CD4-positive, alpha-beta T cell (primary cell): ENCODE data around the gene UBE2I. TPM values are rescaled to one million over a fixed set of nuclear protein-coding genes. Genes with fewer than 3 reads are reported as not detected.

Experiments
- ATAC-seq: fragments of 200-7000 bp; cut with Tn5 transposase; one replicate; pipeline ENCODE4 v1.10.0; 2022; ENCODE audit warnings: mild to moderate bottlenecking; ENCODE audit not compliant: poor library complexity
- CTCF ChIA-PET: fragments of 350-600 bp; sonication (Branson Sonifier 250); formaldehyde crosslinking; loops from one replicate; lab custom pipeline; 2021; ENCODE audit warnings: antibody characterized with exemption, inconsistent platforms; lab: Charles Lee
- POLR2A ChIA-PET: fragments of 350-600 bp; sonication (Branson Sonifier 250); formaldehyde crosslinking; loops from one replicate; lab custom pipeline; 2021; ENCODE audit warnings: antibody characterized with exemption, inconsistent platforms; lab: Charles Lee
- DNase-seq, 14 experiments: peaks; one replicate each; pipeline ENCODE4 v3.0.0-alpha.2; 2013 to 2020; ENCODE audit warnings: mixed read lengths in 2 of 14
- H3K27ac ChIP-seq, 2 donors: one replicate each; pipeline versions ENCODE4 v1.5.1 to v1.7.0; 2013; ENCODE audit warnings: low read length in 2 of 2, low read depth in 1 of 2, mild to moderate bottlenecking in 1 of 2
- H3K27me3 ChIP-seq, 2 experiments: 1 replicate in 1 of 2; 2 replicates in 1 of 2; pipeline versions ENCODE4 v1.6.1 to v1.7.0; 2013; ENCODE audit warnings: low read length in 2 of 2, control low read depth in 1 of 2, mild to moderate bottlenecking in 1 of 2, moderate library complexity in 1 of 2; ENCODE audit not compliant: insufficient read depth in 2 of 2, control insufficient read depth in 1 of 2
- H3K36me3 ChIP-seq: one replicate; pipeline ENCODE4 v1.6.1; 2013; ENCODE audit warnings: low read length, control low read depth; ENCODE audit not compliant: insufficient read depth
- H3K4me1 ChIP-seq: one replicate; pipeline ENCODE4 v1.6.1; 2013; ENCODE audit warnings: low read length, control low read depth; ENCODE audit not compliant: insufficient read depth
- H3K4me3 ChIP-seq: one replicate; pipeline ENCODE4 v1.5.1; 2013; ENCODE audit warnings: mild to moderate bottlenecking, low read length, moderate library complexity
- H3K9me3 ChIP-seq, 2 experiments: 1 replicate in 1 of 2; 2 replicates in 1 of 2; pipeline versions ENCODE4 v1.6.1 to v1.7.0; 2013; ENCODE audit warnings: low read length in 2 of 2, mild to moderate bottlenecking in 2 of 2, control low read depth in 1 of 2, moderate library complexity in 1 of 2; ENCODE audit not compliant: control insufficient read depth in 1 of 2, insufficient read depth in 1 of 2
- H3K27ac Mint-ChIP-seq: one replicate; pipeline ENCODE4 v1.8.0; 2020; ENCODE audit warnings: mixed read lengths
- H3K27me3 Mint-ChIP-seq: one replicate; pipeline ENCODE4 v1.8.0; 2021; ENCODE audit warnings: mixed read lengths
- H3K36me3 Mint-ChIP-seq: one replicate; pipeline ENCODE4 v1.8.0; 2021; ENCODE audit warnings: low read depth, mixed read lengths
- H3K4me1 Mint-ChIP-seq: one replicate; pipeline ENCODE4 v1.8.0; 2021; ENCODE audit warnings: low read depth, mixed read lengths
- H3K4me3 Mint-ChIP-seq: one replicate; pipeline ENCODE4 v1.8.0; 2020; ENCODE audit warnings: mild to moderate bottlenecking, mixed read lengths
- H3K9me3 Mint-ChIP-seq: one replicate; pipeline ENCODE4 v1.8.0; 2020; ENCODE audit warnings: mixed read lengths
- CTCF ChIP-seq: fragments of 200-600 bp; IDR thresholded peaks from one replicate; pipeline ENCODE4 v1.8.0; 2022; ENCODE audit warnings: antibody characterized with exemption, mild to moderate bottlenecking
- intact Hi-C, 2 experiments: fragments of 100-400 bp; cut with DNase I in 1 of 2; cut with micrococcal nuclease in 1 of 2; formaldehyde crosslinking; loops; one replicate each; pipeline versions ENCODE4 v1.15.1 to v1.9.0; 2023 to 2025; cut with DNase I, micrococcal nuclease
- total RNA-seq, 174 experiments: library from RNA in 2 of 174; stranded (reverse) in 2 of 174; gene quantifications; one replicate each; pipeline ENCODE4 v1.2.3 and lab custom pipeline; 2021 to 2026

The UBE2I gene
- total RNA-seq, 2 experiments from 2014 or later: 247 to 252 TPM

- Histone ChIP-seq H3K27me3 (no peaks in the 10 kb centered on the region), H3K4me1 (no peaks in the 10 kb centered on the region), H3K36me3 (peaks cover 62% of the 10 kb centered on the region), H3K27ac (no peak overlapping the region), H3K4me3 (no peak overlapping the region), H3K9me3 (no peaks in the 10 kb centered on the region)
- TF ChIP-seq CTCF: no peak
- intact Hi-C loops: no loop called here
- ChIA-PET POLR2A (no interaction called here), CTCF (no interaction called here)
- Mint-ChIP-seq H3K4me1 (no peaks in the 10 kb centered on the region), H3K36me3 (peaks cover 40% of the 10 kb centered on the region), H3K27me3 (no peaks in the 10 kb centered on the region), H3K4me3 (no peak overlapping the region), H3K9me3 (no peaks in the 10 kb centered on the region), H3K27ac (no peak overlapping the region)
- ATAC-seq: no peak
- no peak for DNase-seq
These were observed 58.2 kb downstream of the UBE2I start for GRCh38 chr16:1367486-1368174.

DNA sequence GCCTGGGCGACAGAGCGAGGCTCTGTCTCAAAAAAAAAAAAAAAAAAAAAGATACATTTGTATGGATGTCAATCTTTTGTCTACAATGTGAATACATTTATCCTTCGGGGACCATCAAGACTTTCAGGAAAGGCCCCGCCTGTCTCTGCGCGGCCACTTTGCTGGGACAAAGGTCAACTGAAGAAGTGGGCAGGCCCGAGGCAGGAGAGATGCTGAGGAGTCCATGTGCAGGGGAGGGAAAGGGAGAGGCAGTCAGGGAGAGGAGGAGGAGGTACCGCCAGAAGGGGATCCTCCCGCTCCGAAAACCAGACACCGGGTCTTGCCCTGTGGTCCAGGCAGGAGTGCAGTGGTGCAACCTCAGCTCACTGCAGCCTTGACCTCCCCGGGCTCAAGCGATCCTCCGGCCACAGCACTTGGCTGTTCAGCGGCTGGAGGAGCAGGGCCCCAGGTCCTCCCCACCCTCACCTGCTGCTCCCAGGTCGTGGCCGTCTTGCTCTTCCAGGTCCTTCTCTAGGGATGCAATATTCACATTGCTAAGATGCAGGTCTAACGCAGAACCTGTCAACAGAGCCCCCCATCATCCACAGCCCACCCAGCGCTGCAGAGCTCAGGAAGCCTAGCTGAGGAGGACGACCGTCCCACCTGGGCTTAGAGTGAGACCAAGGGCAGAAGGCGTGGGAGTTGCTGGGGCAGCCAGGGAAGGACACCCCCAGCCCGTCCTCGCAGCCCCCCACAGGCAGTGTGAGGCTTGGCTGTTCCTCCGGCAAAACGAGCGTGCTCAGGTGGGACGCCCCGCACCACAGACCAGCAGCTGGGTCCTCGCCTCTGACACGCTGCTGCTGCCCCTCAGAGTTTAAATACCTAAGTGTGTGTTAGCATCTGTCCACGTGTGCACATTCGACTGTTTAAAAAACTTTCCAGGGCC, 61.9 kb downstream of the UBE2I start:
- no peaks in the 10 kb centered on the region for H3K4me1 Mint-ChIP-seq
- Histone ChIP-seq H3K27me3 (no peaks in the 10 kb centered on the region), H3K27ac (no peak overlapping the region), H3K4me3 (no peak overlapping the region), H3K9me3 (no peaks in the 10 kb centered on the region), H3K36me3 (peaks cover 40% of the 10 kb centered on the region), H3K4me1 (no peaks in the 10 kb centered on the region)
- POLR2A ChIA-PET: no interaction called here
- no peak for DNase-seq
- peaks cover 12% of the 10 kb centered on the region for H3K36me3 Mint-ChIP-seq
- H3K27ac Mint-ChIP-seq: no peak overlapping the region
- H3K27me3 Mint-ChIP-seq: no peaks in the 10 kb centered on the region
- CTCF ChIA-PET: interaction anchor here (1.0 kb wide), 1 partner anchor 8 kb away, joined by 4 read pairs; no protein-coding TSS in a partner anchor
- intact Hi-C loops: no loop called here
- no peaks in the 10 kb centered on the region for H3K9me3 Mint-ChIP-seq
- H3K4me3 Mint-ChIP-seq: no peak overlapping the region
- no peak for ATAC-seq
- TF ChIP-seq CTCF: no peak

- Mint-ChIP-seq H3K9me3 (no peaks in the 10 kb centered on the region), H3K4me3 (no peak overlapping the region), H3K27me3 (no peaks in the 10 kb centered on the region), H3K27ac (no peak overlapping the region), H3K36me3 (peaks cover 15% of the 10 kb centered on the region), H3K4me1 (no peaks in the 10 kb centered on the region)
- peaks cover 37% of the 10 kb centered on the region for H3K36me3 ChIP-seq
- ATAC-seq: no peak
- no peak for TF ChIP-seq CTCF
- intact Hi-C loops: no loop called here
- H3K27me3 ChIP-seq: no peaks in the 10 kb centered on the region
- CTCF ChIA-PET: interaction anchor here (1.0 kb wide), 1 partner anchor 9 kb away, joined by 4 read pairs; no protein-coding TSS in a partner anchor
- no peaks in the 10 kb centered on the region for H3K9me3 ChIP-seq
- POLR2A ChIA-PET: no interaction called here
- no peak for DNase-seq
- no peaks in the 10 kb centered on the region for H3K4me1 ChIP-seq
- no peak overlapping the region for H3K27ac ChIP-seq
- no peak overlapping the region for H3K4me3 ChIP-seq
These were observed 63.0 kb downstream of the UBE2I start for GRCh38 chr16:1372292-1372950.
